ENCODE measurements around the gene GIMD1. TPM values are rescaled to one million over a fixed set of nuclear protein-coding genes. Genes with fewer than 3 reads are reported as not detected.

GIMD1 gene
- total and polyA plus RNA-seq, 9 of the 15 experiments (the other 6 are each of a cell fraction or from before 2014, with no cell fraction given): not detected

GRCh38 chr4:106315476-106315967, 53.1 kb downstream of the GIMD1 start:
- in situ Hi-C loops (cut with MboI): loop anchor here (25.0 kb wide), 1 partner anchor 1397 kb away; the partner anchor contains the start of gene PAPSS1
- Histone ChIP-seq H3K79me2 (ENCODE audit: control insufficient read depth, insufficient read depth, low read length) (peaks cover 98% of the 10 kb centered on the region), H3K36me3 (ENCODE audit: control insufficient read depth, insufficient read depth, low read length) (peaks cover 6% of the 10 kb centered on the region; the same call in 2 of the 3 replicates), H3K9ac (ENCODE audit: insufficient read depth in 1 of 2, low read depth in 2 of 2, low read length in 2 of 2) (peak overlapping the region; percentile 98), H3K4me2 (ENCODE audit: insufficient read depth, low read length) (peak overlapping the region; percentile 98), H3K27me3 (ENCODE audit: control insufficient read depth in 2 of 2, insufficient read depth in 2 of 2, low read length in 2 of 2) (no peaks in the 10 kb centered on the region), H3K27ac (ENCODE audit: extremely low read depth, low read depth, low read length) (peak overlapping the region; percentile 99), H3K4me3 (peak overlapping the region; percentile 96), H3K9me3 (replicated peaks; ENCODE audit: control insufficient read depth, insufficient read depth, low read depth, low read length) (no peaks in the 10 kb centered on the region), H3K9me1 (ENCODE audit: control insufficient read depth, insufficient read depth, low read length) (no peaks in the 10 kb centered on the region), H4K20me1 (replicated peaks; ENCODE audit: control insufficient read depth, insufficient read depth, low read length) (no peaks in the 10 kb centered on the region), H2AFZ (ENCODE audit: low read depth, low read length) (peak overlapping the region; percentile 99), H3K4me1 (replicated peaks in 1 of 2; ENCODE audit: control insufficient read depth in 2 of 2, insufficient read depth in 2 of 2, low read length in 2 of 2) (peaks cover 8 to 15% of the 10 kb centered on the region in 2 experiments; a peak in 4 of 5 replicates)
- WGBS (ENCODE audit: insufficient coverage, low coverage, missing lambda C conversion rate): 0% methylated on average over 10 of the region's 13 CpGs
- intact Hi-C loops (cut with micrococcal nuclease): loop anchor here (5.0 kb wide), 1 partner anchor 1407 kb away; the partner anchor contains the start of gene PAPSS1
- DNase-seq (ENCODE audit: extremely low read depth in 1 of 4, low spot score in 3 of 4) (peak in 3 of 4 experiments; percentile 23 to 31 (median 25)), FAIRE-seq (no peak), ATAC-seq (peak; percentile 66)
- BruUV-seq (replicated peaks): TSS peak; percentile 83
- POLR2A ChIA-PET: interaction anchor here (0.6 to 1.7 kb wide), 7 partner anchors 9 to 636 kb away, joined by 3 to 8 read pairs (median 4); no protein-coding TSS in a partner anchor
- CTCF ChIA-PET (ENCODE audit: low intra/inter-chr PET ratio): no interaction called here
- no peak for TF ChIP-seq NFYB (IDR thresholded peaks at IDR 0.05; ENCODE audit: extremely low read depth, insufficient read length)
- peak; percentile 22; the same call in 1 of the 2 replicates for TF ChIP-seq ZNF197 (CRISPR knock-in tag; IDR thresholded peaks at IDR 0.05; ENCODE audit: low read depth)
- TF ChIP-seq TBP (optimal IDR thresholded peaks at IDR 0.05; ENCODE audit: low read depth, low read length): peak; percentile 23
- TF ChIP-seq ZNF445 (CRISPR knock-in tag; IDR thresholded peaks at IDR 0.05; ENCODE audit: low read depth): no peak
- TF ChIP-seq SPI1 (IDR thresholded peaks at IDR 0.05; ENCODE audit: borderline replicate concordance, low read depth, low read length): peak; percentile 54; the same call in 1 of the 2 replicates
- no peak for TF ChIP-seq HES1 (IDR thresholded peaks at IDR 0.05; ENCODE audit: low read depth)
- TF ChIP-seq THAP7 (CRISPR knock-in tag; IDR thresholded peaks at IDR 0.05): no peak
- 0 out of 2 replicates have a peak, but pooled peaks have one; percentile 12 for TF ChIP-seq TRIM25 (IDR thresholded peaks at IDR 0.05; ENCODE audit: borderline replicate concordance)
- TF ChIP-seq BMI1 (IDR thresholded peaks at IDR 0.05; ENCODE audit: low read length): no peak
- TF ChIP-seq ZNF12 (CRISPR knock-in tag; IDR thresholded peaks at IDR 0.05): no peak
- TF ChIP-seq THRAP3 (IDR thresholded peaks at IDR 0.05; ENCODE audit: borderline replicate concordance): no peak
- peak; percentile 38; the same call in 1 of the 2 replicates for TF ChIP-seq HMBOX1 (IDR thresholded peaks at IDR 0.05)
- no peak for TF ChIP-seq ZMIZ1 (IDR thresholded peaks at IDR 0.05; ENCODE audit: low read depth in 2 of 2, low read length in 2 of 2)
- TF ChIP-seq CTBP1 (IDR thresholded peaks at IDR 0.05; ENCODE audit: borderline replicate concordance): 0 out of 2 replicates have a peak, but pooled peaks have one; percentile 8

Measured in K562 (cell line).